PC-3 (cell line): ENCODE results near the gene TBX3. TPM values are rescaled to one million over a fixed set of nuclear protein-coding genes. Genes with fewer than 3 reads are reported as not detected.

Experiments used
- ATAC-seq: fragments of 200-7000 bp; cut with Tn5 transposase; 2 replicates; pipeline ENCODE4 v1.9.1; 2020; ENCODE audit warnings: mild to moderate bottlenecking, moderate library complexity
- BruUV-seq: library from RNA; stranded (reverse); fragments of 400-500 nt; replicated peaks from 2 replicates; lab custom pipeline; 2021; lab: Mats Ljungman, UMichigan
- CTCF ChIA-PET: fragments of 300-600 bp; sonication (Branson Sonifier 250); formaldehyde crosslinking; loops from one replicate; lab custom pipeline; 2022; ENCODE audit warnings: antibody characterized with exemption; lab: Charles Lee
- POLR2A ChIA-PET: fragments of 300-600 bp; sonication (Branson Sonifier 250); formaldehyde crosslinking; loops from one replicate; lab custom pipeline; 2022; ENCODE audit warnings: antibody characterized with exemption; ENCODE audit not compliant: unreplicated experiment; lab: Charles Lee
- DNase-seq: peaks from one replicate; pipeline ENCODE4 v3.0.0-alpha.2; 2015
- H2AFZ ChIP-seq: fragments of 300-600 bp; sonication (generic); 2 replicates; pipeline ENCODE4 v1.6.0; 2016; ENCODE audit warnings: antibody characterized with exemption, low read length
- H3F3A ChIP-seq: fragments of 300-600 bp; sonication (generic); one replicate; pipeline ENCODE4 v1.6.0; 2017; ENCODE audit warnings: antibody characterized with exemption, low read length, control low read depth, mild to moderate bottlenecking; ENCODE audit not compliant: unreplicated experiment
- H3K27ac ChIP-seq: fragments of 300-600 bp; sonication (generic); 2 replicates; pipeline ENCODE4 v1.5.1; 2016; ENCODE audit warnings: mild to moderate bottlenecking, low read length
- H3K27me3 ChIP-seq: fragments of 300-600 bp; sonication (generic); 2 replicates; pipeline ENCODE4 v1.6.1; 2016; ENCODE audit warnings: low read length, mixed read lengths
- H3K36me3 ChIP-seq: fragments of 300-600 bp; sonication (generic); 2 replicates; pipeline ENCODE4 v1.6.1; 2016; ENCODE audit warnings: low read depth, mixed run types, low read length, mixed read lengths
- H3K4me1 ChIP-seq: fragments of 300-600 bp; sonication (generic); 2 replicates; pipeline ENCODE4 v1.5.1; 2016; ENCODE audit warnings: low read length; ENCODE audit not compliant: insufficient read depth
- H3K4me2 ChIP-seq: fragments of 300-600 bp; sonication (generic); 2 replicates; pipeline ENCODE4 v1.6.0; 2016; ENCODE audit warnings: low read length
- H3K4me3 ChIP-seq: fragments of 300-600 bp; sonication (generic); 2 replicates; pipeline ENCODE4 v1.5.1; 2016; ENCODE audit warnings: mild to moderate bottlenecking, low read length, mixed read lengths
- H3K79me2 ChIP-seq: fragments of 300-600 bp; sonication (generic); 2 replicates; pipeline ENCODE4 v1.6.1; 2017; ENCODE audit warnings: low read length, mixed read lengths
- H3K9ac ChIP-seq: fragments of 300-600 bp; sonication (generic); 2 replicates; pipeline ENCODE4 v1.6.0; 2016; ENCODE audit warnings: mild to moderate bottlenecking, low read length
- H3K9me2 ChIP-seq: fragments of 300-600 bp; sonication (generic); replicated peaks from 2 replicates; pipeline ENCODE4 v1.6.1; 2016; ENCODE audit warnings: mixed run types, low read length, mixed read lengths
- H3K9me3 ChIP-seq: fragments of 300-600 bp; sonication (generic); 2 replicates; pipeline ENCODE4 v1.6.1; 2016; ENCODE audit warnings: low read length, mixed read lengths
- H4K20me1 ChIP-seq: fragments of 300-600 bp; sonication (generic); 2 replicates; pipeline ENCODE4 v1.6.1; 2016; ENCODE audit warnings: low read length, mixed read lengths
- EZH2phosphoT487 ChIP-seq: fragments of 300-600 bp; sonication (generic); IDR thresholded peaks from 2 replicates; pipeline ENCODE4 v1.6.1; 2018; ENCODE audit warnings: mild to moderate bottlenecking, antibody characterized with exemption, low read length, borderline replicate concordance
- intact Hi-C: fragments of 100-400 bp; cut with micrococcal nuclease; formaldehyde crosslinking; loops from 2 replicates; pipeline ENCODE4 v1.9.0; 2023
- total RNA-seq: library from RNA; depleted of rRNA; stranded (reverse); fragments of >200 nt; gene quantifications from 2 replicates; pipeline ENCODE4 v1.2.3, GENCODE V29; 2014
- TF ChIP-seq, protein P1 (sequence below): fragments of 300-600 bp; sonication (generic); conservative IDR thresholded peaks from 2 replicates; pipeline ENCODE4 v1.5.1; 2017; ENCODE audit warnings: antibody characterized with exemption, low read depth, mild to moderate bottlenecking, low read length

The TBX3 gene
- total RNA-seq, 1 experiment from 2014 or later: 89.4 TPM

DNA sequence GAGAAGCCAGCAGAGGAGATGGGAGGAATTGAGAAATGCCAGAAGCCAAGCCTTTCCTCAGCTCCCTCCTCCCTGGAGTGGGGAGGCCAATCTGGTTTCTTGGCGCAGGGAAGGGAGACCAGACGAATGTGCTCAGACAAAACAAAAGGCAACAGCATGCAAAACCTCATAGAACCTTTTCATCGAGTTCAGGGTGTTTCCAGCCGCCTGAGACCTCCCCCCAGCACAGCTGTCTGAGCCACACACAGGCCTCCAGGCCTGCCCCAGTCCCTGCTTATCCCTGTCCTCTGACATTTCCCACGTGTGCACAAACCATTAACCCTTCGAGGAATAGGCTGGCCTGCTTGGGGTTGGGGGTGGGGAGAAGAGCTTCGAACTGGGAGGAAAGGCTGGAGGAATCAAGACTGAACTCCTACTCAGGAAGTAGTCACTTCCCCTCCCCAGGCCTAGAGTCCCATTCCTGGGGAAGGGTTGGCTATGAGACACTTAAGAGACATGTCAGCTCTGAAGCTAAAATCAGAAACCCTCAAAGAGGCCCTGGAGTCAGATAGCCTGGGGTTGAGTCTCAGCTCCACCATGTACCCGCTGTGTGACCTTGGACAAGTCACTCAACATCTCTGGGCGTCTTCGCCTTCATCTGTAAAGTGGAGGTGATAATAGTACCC, 10.7 kb downstream of the TBX3 start:
- H3K4me1 ChIP-seq: peaks cover 91% of the 10 kb centered on the region
- peak; percentile 4 for ATAC-seq
- CTCF ChIA-PET: no interaction called here
- H3K79me2 ChIP-seq: peaks cover 92% of the 10 kb centered on the region
- peaks cover 23% of the 10 kb centered on the region for H3F3A ChIP-seq
- no peaks in the 10 kb centered on the region for H3K9me2 ChIP-seq
- intact Hi-C loops: no loop called here
- peak overlapping the region; percentile 83 for H3K9ac ChIP-seq
- no peaks in the 10 kb centered on the region for H3K27me3 ChIP-seq
- H3K4me2 ChIP-seq: peak overlapping the region; percentile 92
- H3K27ac ChIP-seq: peak overlapping the region; percentile 89
- H3K9me3 ChIP-seq: no peaks in the 10 kb centered on the region
- H3K4me3 ChIP-seq: peak overlapping the region; percentile 94
- H2AFZ ChIP-seq: no peak overlapping the region
- DNase-seq: peak; percentile 89
- POLR2A ChIA-PET: interaction anchor here (0.6 to 2.6 kb wide), 3 partner anchors 11 to 1081 kb away, joined by 3 to 41 read pairs (median 5); partner anchors contain the start of gene TBX3
- TF ChIP-seq, protein P1, sequence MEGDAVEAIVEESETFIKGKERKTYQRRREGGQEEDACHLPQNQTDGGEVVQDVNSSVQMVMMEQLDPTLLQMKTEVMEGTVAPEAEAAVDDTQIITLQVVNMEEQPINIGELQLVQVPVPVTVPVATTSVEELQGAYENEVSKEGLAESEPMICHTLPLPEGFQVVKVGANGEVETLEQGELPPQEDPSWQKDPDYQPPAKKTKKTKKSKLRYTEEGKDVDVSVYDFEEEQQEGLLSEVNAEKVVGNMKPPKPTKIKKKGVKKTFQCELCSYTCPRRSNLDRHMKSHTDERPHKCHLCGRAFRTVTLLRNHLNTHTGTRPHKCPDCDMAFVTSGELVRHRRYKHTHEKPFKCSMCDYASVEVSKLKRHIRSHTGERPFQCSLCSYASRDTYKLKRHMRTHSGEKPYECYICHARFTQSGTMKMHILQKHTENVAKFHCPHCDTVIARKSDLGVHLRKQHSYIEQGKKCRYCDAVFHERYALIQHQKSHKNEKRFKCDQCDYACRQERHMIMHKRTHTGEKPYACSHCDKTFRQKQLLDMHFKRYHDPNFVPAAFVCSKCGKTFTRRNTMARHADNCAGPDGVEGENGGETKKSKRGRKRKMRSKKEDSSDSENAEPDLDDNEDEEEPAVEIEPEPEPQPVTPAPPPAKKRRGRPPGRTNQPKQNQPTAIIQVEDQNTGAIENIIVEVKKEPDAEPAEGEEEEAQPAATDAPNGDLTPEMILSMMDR: no peak
- TF ChIP-seq EZH2phosphoT487: no peak
- peaks cover 3% of the 10 kb centered on the region; the same call in 1 of the 2 replicates for H4K20me1 ChIP-seq
- BruUV-seq: no TSS peak
- peaks cover 36% of the 10 kb centered on the region for H3K36me3 ChIP-seq

DNA sequence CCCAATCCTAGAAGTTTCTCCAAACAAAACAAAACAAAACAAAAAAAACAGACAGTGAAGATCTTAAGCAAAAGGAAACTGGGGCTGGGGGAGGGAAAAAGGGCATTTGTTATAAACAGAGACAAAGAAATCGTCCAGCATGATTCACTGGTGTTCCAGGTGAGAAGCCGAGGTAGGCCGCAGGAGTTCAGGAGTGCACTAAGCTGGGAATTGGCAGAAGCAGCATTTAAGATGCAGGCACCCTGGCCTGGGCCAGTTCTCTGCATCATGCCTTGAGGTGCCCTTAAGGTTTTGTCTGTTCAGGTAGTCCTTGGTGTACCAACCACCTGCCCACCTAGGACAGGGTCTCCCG, 11.2 kb downstream of the TBX3 start:
- peaks cover 87% of the 10 kb centered on the region for H3K4me1 ChIP-seq
- H3K79me2 ChIP-seq: peaks cover 87% of the 10 kb centered on the region
- peaks cover 23% of the 10 kb centered on the region for H3F3A ChIP-seq
- peak overlapping the region; percentile 83 for H3K9ac ChIP-seq
- H3K4me3 ChIP-seq: peak overlapping the region; percentile 94
- peak overlapping the region; percentile 92 for H3K4me2 ChIP-seq
- ChIA-PET CTCF (interaction anchor here (0.6 to 3.8 kb wide), 3 partner anchors 12 to 693 kb away, joined by 3 to 28 read pairs (median 4); partner anchors contain the start of gene TBX3), POLR2A (interaction anchor here (0.6 to 2.6 kb wide), 4 partner anchors 11 to 1082 kb away, joined by 3 to 41 read pairs (median 4); partner anchors contain the start of gene TBX3)
- H3K36me3 ChIP-seq: peaks cover 32% of the 10 kb centered on the region
- no peaks in the 10 kb centered on the region for H4K20me1 ChIP-seq
- TF ChIP-seq, protein P1: no peak
- no peak for TF ChIP-seq EZH2phosphoT487
- ATAC-seq: peak; percentile 1
- DNase-seq: peak; percentile 83
- no peak overlapping the region for H2AFZ ChIP-seq
- no peaks in the 10 kb centered on the region for H3K9me3 ChIP-seq
- H3K27me3 ChIP-seq: no peaks in the 10 kb centered on the region
- peak overlapping the region; percentile 89 for H3K27ac ChIP-seq
- H3K9me2 ChIP-seq: no peaks in the 10 kb centered on the region
- BruUV-seq: no TSS peak
- intact Hi-C loops: no loop called here
